Osteoblast (primary cell): ENCODE data around the gene CAMTA1. TPM values are rescaled to one million over a fixed set of nuclear protein-coding genes. Genes with fewer than 3 reads are reported as not detected.

Source experiments
- DNase-seq: peaks from one replicate; pipeline ENCODE4 v3.0.0; 2011; ENCODE audit warnings: low spot score, mixed read lengths; ENCODE audit not compliant: insufficient read length; ENCODE audit errors: missing footprints
- H2AFZ ChIP-seq: 2 replicates; pipeline ENCODE4 v1.6.0; 2011; ENCODE audit warnings: mild to moderate bottlenecking, low read length
- H3K27ac ChIP-seq: 2 replicates; pipeline ENCODE4 v1.5.1; 2011; ENCODE audit warnings: mild to moderate bottlenecking, low read depth, low read length, moderate library complexity
- H3K27me3 ChIP-seq: 2 replicates; pipeline ENCODE4 v1.6.0; 2012; ENCODE audit warnings: mild to moderate bottlenecking, control low read depth, inconsistent platforms, low read length, moderate library complexity; ENCODE audit not compliant: insufficient read depth
- H3K36me3 ChIP-seq: 2 replicates; pipeline ENCODE4 v1.5.1; 2011; ENCODE audit warnings: mild to moderate bottlenecking, low read length, control low read depth, moderate library complexity; ENCODE audit not compliant: insufficient read depth
- H3K4me1 ChIP-seq: 2 replicates; pipeline ENCODE4 v1.5.1; 2011; ENCODE audit warnings: mild to moderate bottlenecking, low read length, control low read depth, moderate library complexity; ENCODE audit not compliant: insufficient read depth
- H3K4me2 ChIP-seq: 2 replicates; pipeline ENCODE4 v1.6.0; 2011; ENCODE audit warnings: mild to moderate bottlenecking, low read length; ENCODE audit not compliant: insufficient read depth
- H3K4me3 ChIP-seq: fragments of 200-600 bp; sonication (generic); 3 replicates; pipeline ENCODE4 v1.5.1; 2012; ENCODE audit warnings: mild to moderate bottlenecking, low read length, inconsistent platforms; ENCODE audit not compliant: insufficient read depth
- H3K79me2 ChIP-seq: 2 replicates; pipeline ENCODE4 v1.6.0; 2012; ENCODE audit warnings: mild to moderate bottlenecking, low read length, control low read depth, inconsistent platforms; ENCODE audit not compliant: insufficient read depth
- H3K9me3 ChIP-seq: 2 replicates; pipeline ENCODE4 v1.5.1; 2011; ENCODE audit warnings: low read depth, low read length, control low read depth
- H4K20me1 ChIP-seq: 2 replicates; pipeline ENCODE4 v1.6.0; 2012; ENCODE audit warnings: mild to moderate bottlenecking, low read length, control low read depth; ENCODE audit not compliant: insufficient read depth
- total RNA-seq: library from RNA; depleted of rRNA; stranded (reverse); fragments of >200 nt; gene quantifications from 2 replicates; pipeline ENCODE4 v1.2.3, GENCODE V29; 2012
- TF ChIP-seq, protein P1 (sequence below): IDR thresholded peaks from 2 replicates; pipeline ENCODE4 v1.5.1; 2011; ENCODE audit warnings: mild to moderate bottlenecking, low read depth, low read length, moderate library complexity; ENCODE audit errors: extremely low read depth

The CAMTA1 gene
- total RNA-seq, 1 donor, result 47.4 TPM

DNA sequence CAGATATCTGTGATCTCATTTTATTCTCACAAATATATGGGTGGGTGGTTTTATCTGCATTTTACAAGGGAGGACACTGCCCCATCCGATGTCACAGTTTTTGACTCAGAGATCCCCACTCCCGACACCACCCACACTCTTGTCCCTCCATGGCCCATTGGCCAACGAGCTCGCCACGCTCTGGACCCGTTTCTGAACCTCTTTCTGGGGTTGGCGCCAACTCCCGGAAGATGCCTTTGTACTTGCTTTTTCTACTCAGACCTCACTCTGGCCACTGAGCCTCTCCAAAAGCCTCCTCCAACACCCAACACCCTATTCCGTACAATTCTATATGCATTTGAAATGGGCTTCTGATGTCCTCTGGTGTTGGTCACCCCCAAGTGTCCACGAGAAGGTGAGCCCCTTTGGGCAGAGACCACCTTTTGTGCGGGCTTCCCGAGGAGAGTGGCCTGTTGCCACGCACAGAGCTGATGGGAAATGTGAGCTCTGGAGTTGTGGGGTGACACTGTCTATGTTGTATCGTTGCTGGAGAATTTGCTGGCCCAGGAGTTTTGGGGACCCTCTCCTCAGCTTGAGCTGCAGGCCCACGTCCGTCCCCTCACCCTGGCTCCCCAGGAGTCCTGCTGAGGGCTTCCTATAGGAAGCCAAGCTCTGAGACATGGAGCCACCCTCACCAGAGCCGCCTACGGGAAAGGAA lies 618.9 kb downstream of the CAMTA1 start:
- no peak for DNase-seq
- Histone ChIP-seq H2AFZ (no peak overlapping the region), H4K20me1 (no peaks in the 10 kb centered on the region), H3K9me3 (no peaks in the 10 kb centered on the region), H3K27me3 (no peaks in the 10 kb centered on the region), H3K79me2 (no peaks in the 10 kb centered on the region), H3K36me3 (no peaks in the 10 kb centered on the region), H3K4me3 (no peak overlapping the region), H3K4me2 (no peak overlapping the region), H3K27ac (no peak overlapping the region), H3K4me1 (peaks cover 5% of the 10 kb centered on the region)
- TF ChIP-seq, protein P1, sequence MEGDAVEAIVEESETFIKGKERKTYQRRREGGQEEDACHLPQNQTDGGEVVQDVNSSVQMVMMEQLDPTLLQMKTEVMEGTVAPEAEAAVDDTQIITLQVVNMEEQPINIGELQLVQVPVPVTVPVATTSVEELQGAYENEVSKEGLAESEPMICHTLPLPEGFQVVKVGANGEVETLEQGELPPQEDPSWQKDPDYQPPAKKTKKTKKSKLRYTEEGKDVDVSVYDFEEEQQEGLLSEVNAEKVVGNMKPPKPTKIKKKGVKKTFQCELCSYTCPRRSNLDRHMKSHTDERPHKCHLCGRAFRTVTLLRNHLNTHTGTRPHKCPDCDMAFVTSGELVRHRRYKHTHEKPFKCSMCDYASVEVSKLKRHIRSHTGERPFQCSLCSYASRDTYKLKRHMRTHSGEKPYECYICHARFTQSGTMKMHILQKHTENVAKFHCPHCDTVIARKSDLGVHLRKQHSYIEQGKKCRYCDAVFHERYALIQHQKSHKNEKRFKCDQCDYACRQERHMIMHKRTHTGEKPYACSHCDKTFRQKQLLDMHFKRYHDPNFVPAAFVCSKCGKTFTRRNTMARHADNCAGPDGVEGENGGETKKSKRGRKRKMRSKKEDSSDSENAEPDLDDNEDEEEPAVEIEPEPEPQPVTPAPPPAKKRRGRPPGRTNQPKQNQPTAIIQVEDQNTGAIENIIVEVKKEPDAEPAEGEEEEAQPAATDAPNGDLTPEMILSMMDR, result no peak

DNA sequence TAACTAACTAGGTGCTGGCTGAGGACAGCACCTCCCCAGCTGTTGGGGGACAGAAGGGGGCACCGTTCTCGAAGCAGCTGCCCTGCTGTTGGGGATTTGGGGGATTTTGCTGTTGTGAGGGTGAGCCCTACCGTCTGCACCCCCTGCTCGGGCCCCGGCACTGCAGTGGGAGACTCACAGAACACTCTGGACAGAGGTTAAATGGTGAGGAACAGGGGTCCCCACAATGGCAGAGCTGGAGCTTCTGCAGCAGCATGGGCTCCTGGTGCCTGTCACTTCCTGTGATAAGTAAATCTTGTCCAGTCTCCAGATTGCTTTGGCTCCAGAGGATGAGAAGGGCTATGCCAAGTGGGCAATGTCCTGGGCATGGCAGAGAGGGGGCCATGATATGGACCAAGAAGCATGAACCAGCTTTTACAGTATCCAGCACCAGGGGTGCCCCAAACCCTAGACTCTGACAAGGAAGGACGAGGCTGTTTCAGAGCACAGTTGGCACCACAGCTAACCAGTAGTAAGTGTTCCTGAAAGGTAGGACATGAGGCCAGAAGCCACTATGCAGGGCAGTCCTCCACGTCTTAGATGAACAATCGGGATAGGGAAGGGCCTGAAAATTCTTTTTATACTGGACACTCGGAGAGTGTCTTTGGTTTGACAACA lies 620.7 kb downstream of the CAMTA1 start:
- Histone ChIP-seq H3K4me3 (no peak overlapping the region), H4K20me1 (no peaks in the 10 kb centered on the region), H3K4me2 (no peak overlapping the region), H3K27me3 (no peaks in the 10 kb centered on the region), H3K9me3 (no peaks in the 10 kb centered on the region), H3K36me3 (no peaks in the 10 kb centered on the region), H2AFZ (no peak overlapping the region), H3K79me2 (no peaks in the 10 kb centered on the region), H3K4me1 (peaks cover 5% of the 10 kb centered on the region), H3K27ac (no peak overlapping the region)
- TF ChIP-seq, protein P1, result no peak
- DNase-seq, result no peak

DNA sequence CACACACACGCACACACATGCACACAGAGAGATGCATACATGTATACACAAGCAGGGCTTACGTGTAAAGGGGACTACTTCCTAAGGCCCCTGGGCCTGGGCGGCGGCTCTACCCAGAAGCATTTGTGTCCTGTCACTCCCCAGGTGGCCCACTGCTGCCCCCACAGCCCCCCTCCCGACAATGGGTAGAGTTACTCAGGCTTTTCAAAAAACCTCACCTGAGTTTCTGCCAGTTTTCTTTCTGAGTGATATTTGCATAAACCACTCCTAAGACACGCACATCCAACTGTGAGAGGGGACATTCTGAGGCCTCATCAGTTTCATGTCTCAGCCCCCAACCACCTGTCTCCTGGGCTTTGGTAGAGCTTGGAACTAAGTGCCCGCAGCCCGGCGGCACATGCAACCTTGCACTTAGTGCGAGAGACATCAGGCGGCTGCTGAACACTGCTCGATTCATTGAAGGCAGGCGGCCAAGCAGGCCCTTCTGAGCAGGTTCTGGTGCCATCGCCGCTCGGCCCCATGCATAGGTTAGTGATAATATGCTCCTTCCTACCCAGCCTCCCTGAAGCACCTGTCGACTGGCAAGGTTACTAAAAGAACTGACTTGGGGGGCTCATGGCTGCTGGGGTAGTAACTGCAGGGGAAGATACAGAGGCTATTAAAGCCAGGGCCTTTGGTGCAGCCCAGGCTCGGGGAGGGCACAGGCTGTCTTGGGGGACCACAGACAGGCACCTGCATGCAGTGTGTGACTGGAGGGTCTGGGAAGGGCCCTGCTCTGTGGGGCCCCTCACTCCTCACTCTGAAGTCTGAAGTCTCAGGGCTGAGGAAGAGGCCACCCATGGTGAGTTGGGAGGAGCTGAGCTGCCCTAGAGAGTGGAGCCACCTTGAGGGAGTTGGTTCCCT lies 621.6 kb downstream of the CAMTA1 start:
- Histone ChIP-seq H3K27me3 (no peaks in the 10 kb centered on the region), H3K27ac (no peak overlapping the region), H3K36me3 (no peaks in the 10 kb centered on the region), H3K4me1 (peaks cover 5% of the 10 kb centered on the region), H4K20me1 (no peaks in the 10 kb centered on the region), H3K4me3 (no peak overlapping the region), H3K9me3 (no peaks in the 10 kb centered on the region), H2AFZ (no peak overlapping the region), H3K4me2 (no peak overlapping the region), H3K79me2 (no peaks in the 10 kb centered on the region)
- TF ChIP-seq, protein P1, result no peak
- DNase-seq, result no peak

DNA sequence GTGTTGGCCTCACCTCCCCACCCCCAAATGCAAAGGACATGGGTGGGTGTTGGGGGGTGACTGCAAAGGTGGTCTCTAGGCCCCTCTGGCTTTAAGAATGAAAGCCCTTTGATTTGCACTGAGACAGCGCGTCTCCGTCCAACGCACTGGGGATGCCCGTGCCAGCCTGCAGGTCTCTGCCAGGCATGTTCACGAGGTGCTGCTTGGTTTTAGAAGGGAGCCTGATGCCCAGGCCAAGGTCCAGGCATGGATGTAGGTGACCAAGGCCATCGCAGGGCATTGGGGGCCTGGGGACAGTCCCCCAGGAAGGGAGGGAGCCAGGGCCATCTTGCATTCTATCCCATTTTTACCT lies 622.3 kb downstream of the CAMTA1 start:
- no peaks in the 10 kb centered on the region for H3K27me3 ChIP-seq
- no peak overlapping the region for H2AFZ ChIP-seq
- DNase-seq, result no peak
- TF ChIP-seq, protein P1, result no peak
- no peak overlapping the region for H3K4me2 ChIP-seq
- H3K36me3 ChIP-seq, result no peaks in the 10 kb centered on the region
- H3K27ac ChIP-seq, result no peak overlapping the region
- H3K4me1 ChIP-seq, result no peaks in the 10 kb centered on the region
- no peaks in the 10 kb centered on the region for H3K9me3 ChIP-seq
- no peaks in the 10 kb centered on the region for H3K79me2 ChIP-seq
- no peak overlapping the region for H3K4me3 ChIP-seq
- H4K20me1 ChIP-seq, result no peaks in the 10 kb centered on the region
